ENCODE measurements around the gene CNTNAP2. TPM values are rescaled to one million over a fixed set of nuclear protein-coding genes. Genes with fewer than 3 reads are reported as not detected.

CNTNAP2 gene
- total RNA-seq, 1 donor from 2014 or later: 4.2 TPM

DNA sequence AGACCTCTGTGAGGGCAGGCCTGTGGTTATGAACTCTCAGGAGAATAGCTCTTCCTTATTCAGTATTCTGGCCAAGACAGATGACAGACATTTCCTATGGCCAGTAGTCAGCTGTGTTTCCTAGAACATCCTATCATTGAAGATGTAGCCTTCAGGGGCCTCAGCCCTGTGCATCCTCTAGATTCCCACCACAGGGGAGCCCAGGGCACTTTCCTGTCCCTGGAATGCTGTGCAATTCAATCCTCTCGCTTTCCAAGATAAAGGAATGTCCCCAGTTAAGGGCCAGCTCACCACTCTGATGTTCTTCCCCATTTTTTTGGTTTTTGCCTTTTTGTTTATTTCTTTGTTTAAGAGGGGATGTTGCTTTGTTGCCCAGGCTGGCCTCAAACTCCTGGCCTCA lies 1895.2 kb downstream of the CNTNAP2 start:
- Mint-ChIP-seq H3K9me3 (no peaks in the 10 kb centered on the region), H3K36me3 (no peaks in the 10 kb centered on the region), H3K27me3 (ENCODE audit: low read depth) (peaks cover 17% of the 10 kb centered on the region), H3K4me3 (no peak overlapping the region), H3K27ac (no peak overlapping the region), H3K4me1 (no peaks in the 10 kb centered on the region)
- TF ChIP-seq, protein P1, sequence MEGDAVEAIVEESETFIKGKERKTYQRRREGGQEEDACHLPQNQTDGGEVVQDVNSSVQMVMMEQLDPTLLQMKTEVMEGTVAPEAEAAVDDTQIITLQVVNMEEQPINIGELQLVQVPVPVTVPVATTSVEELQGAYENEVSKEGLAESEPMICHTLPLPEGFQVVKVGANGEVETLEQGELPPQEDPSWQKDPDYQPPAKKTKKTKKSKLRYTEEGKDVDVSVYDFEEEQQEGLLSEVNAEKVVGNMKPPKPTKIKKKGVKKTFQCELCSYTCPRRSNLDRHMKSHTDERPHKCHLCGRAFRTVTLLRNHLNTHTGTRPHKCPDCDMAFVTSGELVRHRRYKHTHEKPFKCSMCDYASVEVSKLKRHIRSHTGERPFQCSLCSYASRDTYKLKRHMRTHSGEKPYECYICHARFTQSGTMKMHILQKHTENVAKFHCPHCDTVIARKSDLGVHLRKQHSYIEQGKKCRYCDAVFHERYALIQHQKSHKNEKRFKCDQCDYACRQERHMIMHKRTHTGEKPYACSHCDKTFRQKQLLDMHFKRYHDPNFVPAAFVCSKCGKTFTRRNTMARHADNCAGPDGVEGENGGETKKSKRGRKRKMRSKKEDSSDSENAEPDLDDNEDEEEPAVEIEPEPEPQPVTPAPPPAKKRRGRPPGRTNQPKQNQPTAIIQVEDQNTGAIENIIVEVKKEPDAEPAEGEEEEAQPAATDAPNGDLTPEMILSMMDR (IDR thresholded peaks at IDR 0.05; ENCODE audit: unreplicated experiment): no peak
- no peak for DNase-seq (ENCODE audit: low spot score in 2 of 2, unreplicated experiment in 2 of 2)

DNA sequence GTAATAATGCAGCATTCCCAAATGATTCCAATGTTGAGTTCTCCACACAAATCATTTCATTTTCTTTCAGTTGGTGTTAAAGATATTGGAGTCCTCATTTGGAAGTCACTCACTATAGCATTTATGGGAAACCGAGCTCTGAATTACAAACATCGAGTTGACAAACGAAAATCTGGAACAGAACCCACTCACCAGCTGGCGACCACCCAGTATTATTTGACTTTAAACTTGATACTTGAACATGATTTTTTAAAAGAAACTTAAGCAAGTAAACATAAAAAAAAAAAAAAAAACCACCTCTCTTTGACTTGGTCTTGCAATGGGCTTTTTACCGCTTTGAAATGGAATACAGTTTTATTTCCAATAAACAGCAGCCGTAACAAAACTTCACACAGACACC lies 1897.4 kb downstream of the CNTNAP2 start:
- Mint-ChIP-seq H3K27ac (no peak overlapping the region), H3K27me3 (ENCODE audit: low read depth) (peaks cover 21% of the 10 kb centered on the region), H3K4me1 (no peaks in the 10 kb centered on the region), H3K36me3 (no peaks in the 10 kb centered on the region), H3K9me3 (no peaks in the 10 kb centered on the region), H3K4me3 (no peak overlapping the region)
- TF ChIP-seq, protein P1 (IDR thresholded peaks at IDR 0.05; ENCODE audit: unreplicated experiment): no peak
- DNase-seq (ENCODE audit: low spot score in 2 of 2, unreplicated experiment in 2 of 2): no peak

DNA sequence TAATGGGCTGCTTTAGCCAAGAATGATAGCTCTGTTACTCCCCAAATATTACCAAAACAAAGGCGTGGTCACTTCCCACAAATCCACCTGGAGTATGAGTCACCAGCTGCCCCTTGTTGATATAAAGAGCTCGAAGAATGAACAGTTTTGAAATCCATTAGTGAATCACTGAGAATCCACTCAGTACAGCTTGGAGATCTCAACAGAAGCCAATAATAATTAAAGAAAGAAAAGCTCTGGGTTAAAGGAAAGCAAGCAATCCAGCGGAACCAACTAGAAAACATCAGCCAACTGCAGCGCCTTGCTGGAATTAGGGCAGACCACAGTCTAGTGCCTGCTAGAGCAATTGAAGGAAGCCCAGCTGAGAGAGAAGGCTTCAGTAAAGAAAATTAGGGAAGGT lies 1897.9 kb downstream of the CNTNAP2 start:
- Mint-ChIP-seq H3K36me3 (no peaks in the 10 kb centered on the region), H3K9me3 (no peaks in the 10 kb centered on the region), H3K4me1 (no peaks in the 10 kb centered on the region), H3K4me3 (no peak overlapping the region), H3K27ac (no peak overlapping the region), H3K27me3 (ENCODE audit: low read depth) (peaks cover 24% of the 10 kb centered on the region)
- no peak for DNase-seq (ENCODE audit: low spot score in 2 of 2, unreplicated experiment in 2 of 2)
- TF ChIP-seq, protein P1 (IDR thresholded peaks at IDR 0.05; ENCODE audit: unreplicated experiment): no peak

DNA sequence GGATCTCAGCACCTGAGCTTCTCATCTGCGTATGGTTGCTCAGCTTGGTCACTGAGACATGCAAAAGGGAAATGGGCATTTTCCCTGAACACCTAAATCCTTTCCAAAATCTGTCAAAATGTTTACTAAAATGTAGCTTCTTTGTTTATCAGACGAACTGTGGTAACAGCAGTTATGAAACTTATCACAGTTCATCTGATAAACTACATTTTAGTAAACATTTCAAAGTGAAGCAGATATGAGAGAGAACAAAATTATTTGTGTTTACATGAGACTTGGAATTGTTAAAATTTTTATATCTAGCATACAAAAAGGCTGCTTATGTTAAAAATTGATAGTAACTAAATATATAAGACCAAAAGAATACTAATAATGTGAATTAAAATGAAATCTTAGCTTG lies 1900.5 kb downstream of the CNTNAP2 start:
- no peak for DNase-seq (ENCODE audit: low spot score in 2 of 2, unreplicated experiment in 2 of 2)
- TF ChIP-seq, protein P1 (IDR thresholded peaks at IDR 0.05; ENCODE audit: unreplicated experiment): no peak
- H3K36me3 Mint-ChIP-seq: no peaks in the 10 kb centered on the region
- H3K27ac Mint-ChIP-seq: no peak overlapping the region
- peaks cover 25% of the 10 kb centered on the region for H3K27me3 Mint-ChIP-seq (ENCODE audit: low read depth)
- H3K4me1 Mint-ChIP-seq: peaks cover 11% of the 10 kb centered on the region
- no peak overlapping the region for H3K4me3 Mint-ChIP-seq
- H3K9me3 Mint-ChIP-seq: no peaks in the 10 kb centered on the region

DNA sequence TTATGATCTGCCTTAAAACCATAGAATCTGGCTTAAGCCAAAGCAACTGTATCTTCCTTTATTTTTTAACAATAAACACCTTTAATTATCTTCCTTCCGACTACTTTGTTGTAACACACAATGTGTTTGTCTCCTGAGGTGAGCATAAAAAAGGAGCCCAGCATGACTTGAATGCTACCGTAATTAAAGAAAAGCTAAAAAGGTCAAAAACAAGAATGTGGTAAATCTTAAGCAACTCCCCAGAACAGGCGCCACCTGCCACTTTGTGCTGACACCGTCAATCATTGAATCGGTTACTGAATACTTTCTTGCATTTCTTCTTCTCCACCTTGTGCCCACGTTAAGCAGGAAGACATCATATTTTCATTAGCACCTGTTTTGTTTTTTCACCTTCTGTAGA lies 1904.1 kb downstream of the CNTNAP2 start:
- TF ChIP-seq, protein P1 (IDR thresholded peaks at IDR 0.05; ENCODE audit: unreplicated experiment): no peak
- H3K27ac Mint-ChIP-seq: no peak overlapping the region
- no peak for DNase-seq (ENCODE audit: low spot score in 2 of 2, unreplicated experiment in 2 of 2)
- no peak overlapping the region for H3K4me3 Mint-ChIP-seq
- no peaks in the 10 kb centered on the region for H3K36me3 Mint-ChIP-seq
- peaks cover 7% of the 10 kb centered on the region for H3K9me3 Mint-ChIP-seq
- peaks cover 18% of the 10 kb centered on the region for H3K27me3 Mint-ChIP-seq (ENCODE audit: low read depth)
- peaks cover 11% of the 10 kb centered on the region for H3K4me1 Mint-ChIP-seq

DNA sequence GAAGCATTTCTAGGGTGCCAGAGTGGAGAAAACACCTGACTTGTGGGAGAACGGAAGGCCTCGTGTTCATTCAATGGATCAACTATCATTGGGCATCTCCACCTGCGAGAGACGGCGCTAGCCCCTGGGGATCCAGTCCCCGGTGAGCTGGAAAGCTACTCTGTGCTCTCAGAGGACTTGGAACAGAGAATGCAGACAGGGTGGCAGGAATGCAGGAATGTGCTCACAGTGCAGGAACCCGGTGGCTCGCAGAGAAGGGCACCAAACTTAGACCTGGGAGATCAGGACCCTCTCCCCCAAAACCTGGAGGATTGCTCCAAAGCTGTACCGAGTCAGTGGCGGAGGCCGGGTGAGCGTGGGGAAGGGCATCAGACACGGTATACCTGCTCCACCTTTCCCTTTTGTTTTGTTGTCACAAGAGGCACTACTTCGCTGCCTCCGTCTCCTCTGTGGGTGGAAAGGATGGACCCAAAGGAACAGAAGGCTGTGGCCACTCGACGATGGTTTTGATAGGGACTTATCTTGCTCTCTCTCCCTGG lies 1905.0 kb downstream of the CNTNAP2 start:
- TF ChIP-seq, protein P1 (IDR thresholded peaks at IDR 0.05; ENCODE audit: unreplicated experiment): no peak
- Mint-ChIP-seq H3K4me1 (peaks cover 11% of the 10 kb centered on the region), H3K27me3 (ENCODE audit: low read depth) (peaks cover 13% of the 10 kb centered on the region), H3K4me3 (no peak overlapping the region), H3K27ac (no peak overlapping the region), H3K36me3 (no peaks in the 10 kb centered on the region), H3K9me3 (peaks cover 7% of the 10 kb centered on the region)
- no peak for DNase-seq (ENCODE audit: low spot score in 2 of 2, unreplicated experiment in 2 of 2)
